C4-2B (cell line): ENCODE results near the gene SETBP1.

ENCODE experiments used
- ZFX ChIP-seq: fragments of 450-650 bp; IDR thresholded peaks from 2 replicates; pipeline ENCODE4 v1.6.1; 2017
- TF ChIP-seq, protein P1 (sequence below): fragments of 450-650 bp; conservative IDR thresholded peaks from 2 replicates; pipeline ENCODE4 v1.5.1; 2017; ENCODE audit warnings: mild to moderate bottlenecking

DNA sequence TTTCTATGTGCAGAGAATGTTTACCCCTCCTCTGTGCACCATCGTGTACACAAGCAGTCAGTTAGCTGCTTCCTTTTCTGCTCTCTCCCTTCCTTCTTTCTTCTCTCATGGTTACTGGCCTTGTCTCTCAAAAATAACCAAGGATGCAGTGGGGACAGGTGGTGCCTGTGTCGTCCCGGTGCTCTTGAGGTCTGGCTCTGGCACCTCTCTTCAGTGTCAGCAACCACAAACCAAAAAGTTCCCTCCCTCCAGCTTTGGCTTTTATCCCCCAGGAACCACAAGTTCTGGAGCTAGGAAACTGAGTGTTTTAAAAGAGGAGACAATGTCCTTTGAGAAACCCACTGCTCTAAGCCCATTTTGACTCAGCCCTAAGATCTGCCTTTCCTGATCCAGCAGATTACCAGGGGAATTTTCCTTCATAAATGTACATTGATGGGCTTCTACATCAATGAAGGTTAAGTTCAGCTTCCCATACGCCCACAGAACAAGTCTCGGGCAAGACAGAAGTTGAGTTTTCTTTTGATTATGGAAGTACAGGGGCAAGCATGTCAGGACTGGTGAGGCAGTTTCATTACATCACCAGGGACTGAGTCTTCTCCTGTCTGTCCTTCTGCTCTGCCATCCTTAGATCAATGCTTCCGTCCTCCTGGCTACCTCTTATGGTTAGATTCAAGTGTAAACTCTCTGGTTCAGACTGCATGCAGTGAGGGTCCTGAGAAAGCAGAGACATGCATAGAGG, 232.2 kb downstream of the SETBP1 start:
- TF ChIP-seq ZFX: no peak
- TF ChIP-seq, protein P1, sequence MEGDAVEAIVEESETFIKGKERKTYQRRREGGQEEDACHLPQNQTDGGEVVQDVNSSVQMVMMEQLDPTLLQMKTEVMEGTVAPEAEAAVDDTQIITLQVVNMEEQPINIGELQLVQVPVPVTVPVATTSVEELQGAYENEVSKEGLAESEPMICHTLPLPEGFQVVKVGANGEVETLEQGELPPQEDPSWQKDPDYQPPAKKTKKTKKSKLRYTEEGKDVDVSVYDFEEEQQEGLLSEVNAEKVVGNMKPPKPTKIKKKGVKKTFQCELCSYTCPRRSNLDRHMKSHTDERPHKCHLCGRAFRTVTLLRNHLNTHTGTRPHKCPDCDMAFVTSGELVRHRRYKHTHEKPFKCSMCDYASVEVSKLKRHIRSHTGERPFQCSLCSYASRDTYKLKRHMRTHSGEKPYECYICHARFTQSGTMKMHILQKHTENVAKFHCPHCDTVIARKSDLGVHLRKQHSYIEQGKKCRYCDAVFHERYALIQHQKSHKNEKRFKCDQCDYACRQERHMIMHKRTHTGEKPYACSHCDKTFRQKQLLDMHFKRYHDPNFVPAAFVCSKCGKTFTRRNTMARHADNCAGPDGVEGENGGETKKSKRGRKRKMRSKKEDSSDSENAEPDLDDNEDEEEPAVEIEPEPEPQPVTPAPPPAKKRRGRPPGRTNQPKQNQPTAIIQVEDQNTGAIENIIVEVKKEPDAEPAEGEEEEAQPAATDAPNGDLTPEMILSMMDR: no peak
